H1 (cell line): ENCODE measurements around the gene PSORS1C1. TPM values are rescaled to one million over a fixed set of nuclear protein-coding genes. Genes with fewer than 3 reads are reported as not detected.

Experiments used
- CTCF ChIA-PET: fragments of 300-600 bp; sonication (Branson Sonifier 250); formaldehyde crosslinking; loops from one replicate; lab custom pipeline; 2021; ENCODE audit not compliant: partially characterized antibody; lab: Charles Lee
- POLR2A ChIA-PET: fragments of 300-600 bp; sonication (Branson Sonifier 250); formaldehyde crosslinking; loops from one replicate; lab custom pipeline; 2021; ENCODE audit warnings: inconsistent platforms; ENCODE audit not compliant: partially characterized antibody; lab: Charles Lee
- DNase-seq, 2 experiments: peaks; one replicate each; pipeline versions ENCODE4 v3.0.0 to v3.0.0-alpha.2; 2010 to 2022; ENCODE audit warnings: low spot score in 2 of 2, low read depth in 1 of 2, mixed read lengths in 1 of 2
- FAIRE-seq: peaks from 2 replicates; lab custom pipeline; 2011; peaks lifted over from hg19 to GRCh38; lab: Jason Lieb, UNC
- H2AFZ ChIP-seq: 2 replicates; pipeline ENCODE4 v1.8.1; 2012; ENCODE audit warnings: low read length, inconsistent platforms
- H2AK5ac ChIP-seq: 2 replicates; pipeline ENCODE4 v1.6.1; 2013; ENCODE audit warnings: low read depth, low read length
- H2BK120ac ChIP-seq: replicated peaks from 2 replicates; pipeline ENCODE3; 2013; ENCODE audit warnings: low read depth, low read length, inconsistent platforms
- H2BK12ac ChIP-seq: 2 replicates; pipeline ENCODE4 v1.6.1; 2013; ENCODE audit warnings: low read depth, low read length
- H2BK15ac ChIP-seq: 2 replicates; pipeline ENCODE4 v1.6.1; 2013; ENCODE audit warnings: low read length
- H2BK20ac ChIP-seq: 2 replicates; pipeline ENCODE4 v1.6.1; 2013; ENCODE audit warnings: low read length
- H2BK5ac ChIP-seq: 2 replicates; pipeline ENCODE4 v1.6.1; 2013; ENCODE audit warnings: low read depth, low read length
- H3K14ac ChIP-seq: 2 replicates; pipeline ENCODE4 v1.6.1; 2013; ENCODE audit warnings: inconsistent platforms; ENCODE audit not compliant: insufficient read length
- H3K18ac ChIP-seq: 2 replicates; pipeline ENCODE4 v1.6.1; 2013; ENCODE audit warnings: low read length; ENCODE audit errors: extremely low read depth
- H3K23ac ChIP-seq: 2 replicates; pipeline ENCODE4 v1.6.1; 2013; ENCODE audit warnings: inconsistent platforms; ENCODE audit not compliant: insufficient read length
- H3K23me2 ChIP-seq: 2 replicates; pipeline ENCODE4 v1.6.1; 2013; ENCODE audit warnings: low read depth, low read length
- H3K27ac ChIP-seq: 2 replicates; pipeline ENCODE4 v1.6.1; 2011; ENCODE audit warnings: low read depth, low read length, inconsistent platforms
- H3K27me3 ChIP-seq, 4 experiments: replicated peaks in 1 of 4; 1 replicate in 1 of 4; 2 replicates in 3 of 4; pipeline versions ENCODE4 v1.6.1 to v1.8.1; 2011 to 2013; ENCODE audit warnings: low read length in 3 of 4, mild to moderate bottlenecking in 3 of 4, inconsistent platforms in 2 of 4, mixed read lengths in 2 of 4, moderate library complexity in 1 of 4; ENCODE audit not compliant: control insufficient read depth in 3 of 4, insufficient read depth in 3 of 4; ENCODE audit errors: extremely low read depth in 1 of 4
- H3K36me3 ChIP-seq, 4 experiments: 2 replicates each; pipeline versions ENCODE4 v1.6.1 to v1.8.1; 2011 to 2013; ENCODE audit warnings: mild to moderate bottlenecking in 4 of 4, low read length in 3 of 4, moderate library complexity in 2 of 4, control low read depth in 1 of 4, inconsistent platforms in 1 of 4; ENCODE audit not compliant: insufficient read depth in 4 of 4, control insufficient read depth in 2 of 4
- H3K4ac ChIP-seq: replicated peaks from 2 replicates; pipeline ENCODE3; 2013; ENCODE audit warnings: low read length, low read depth, mixed read lengths, inconsistent platforms; ENCODE audit not compliant: insufficient read length
- H3K4me1 ChIP-seq, 4 experiments: replicated peaks in 1 of 4; 1 replicate in 1 of 4; 2 replicates in 3 of 4; pipeline versions ENCODE4 v1.6.1 to v1.8.1; 2011 to 2013; ENCODE audit warnings: low read length in 3 of 4, inconsistent platforms in 2 of 4, mixed read lengths in 1 of 4; ENCODE audit not compliant: insufficient read depth in 4 of 4, control insufficient read depth in 3 of 4
- H3K4me2 ChIP-seq, 2 experiments: 2 replicates each; pipeline versions ENCODE4 v1.6.1 to v1.8.1; 2011 to 2013; ENCODE audit warnings: low read depth in 2 of 2, low read length in 2 of 2, control low read depth in 1 of 2, inconsistent platforms in 1 of 2, mild to moderate bottlenecking in 1 of 2; ENCODE audit not compliant: insufficient read depth in 1 of 2
- H3K4me3 ChIP-seq, 4 experiments: fragments of 200-600, 300-600 bp in 1 of 4; sonication (generic), shearing (Covaris generic), sonication (Bioruptor Twin) in 1 of 4; 2 replicates each; pipeline versions ENCODE4 v1.5.1 to v1.8.1; 2011 to 2016; ENCODE audit warnings: low read length in 4 of 4, low read depth in 3 of 4, control low read depth in 2 of 4, inconsistent platforms in 2 of 4, mild to moderate bottlenecking in 2 of 4, mixed read lengths in 1 of 4, moderate library complexity in 1 of 4; ENCODE audit not compliant: insufficient read depth in 2 of 4; ENCODE audit errors: extremely low read depth in 1 of 4
- H3K56ac ChIP-seq: replicated peaks from 2 replicates; pipeline ENCODE3; 2013; ENCODE audit warnings: low read depth, mild to moderate bottlenecking, mixed read lengths, low read length, inconsistent platforms; ENCODE audit not compliant: insufficient read length
- H3K79me1 ChIP-seq: 2 replicates; pipeline ENCODE4 v1.6.1; 2013; ENCODE audit warnings: low read depth, low read length, control low read depth
- H3K79me2 ChIP-seq, 2 experiments: 2 replicates each; pipeline versions ENCODE4 v1.6.1 to v1.8.1; 2012 to 2013; ENCODE audit warnings: low read length in 2 of 2, mild to moderate bottlenecking in 2 of 2, inconsistent platforms in 1 of 2; ENCODE audit not compliant: insufficient read depth in 2 of 2, control insufficient read depth in 1 of 2
- H3K9ac ChIP-seq, 4 experiments: replicated peaks in 1 of 4; 1 replicate in 1 of 4; 2 replicates in 3 of 4; pipeline versions ENCODE4 v1.6.1 to v1.8.1; 2011 to 2013; ENCODE audit warnings: low read depth in 3 of 4, low read length in 3 of 4, control low read depth in 2 of 4, mild to moderate bottlenecking in 2 of 4, moderate library complexity in 2 of 4, inconsistent platforms in 1 of 4; ENCODE audit errors: extremely low read depth in 1 of 4
- H3K9me3 ChIP-seq, 2 experiments: 2 replicates each; pipeline versions ENCODE4 v1.6.1 to v1.8.1; 2012 to 2013; ENCODE audit warnings: mild to moderate bottlenecking in 2 of 2, moderate library complexity in 2 of 2, control low read depth in 1 of 2, inconsistent platforms in 1 of 2, low read depth in 1 of 2, low read length in 1 of 2, mixed read lengths in 1 of 2; ENCODE audit not compliant: insufficient read depth in 2 of 2
- H4K20me1 ChIP-seq, 2 experiments: replicated peaks in 1 of 2; 2 replicates each; pipeline versions ENCODE3 to v1.8.1; 2011 to 2013; ENCODE audit warnings: inconsistent platforms in 2 of 2, low read length in 2 of 2, mild to moderate bottlenecking in 1 of 2; ENCODE audit not compliant: insufficient read depth in 2 of 2, control insufficient read depth in 1 of 2
- H4K5ac ChIP-seq: 2 replicates; pipeline ENCODE4 v1.6.1; 2013; ENCODE audit warnings: low read length, low read depth, mixed read lengths, inconsistent platforms; ENCODE audit not compliant: insufficient read length
- H4K8ac ChIP-seq: 2 replicates; pipeline ENCODE4 v1.8.0; 2013; ENCODE audit warnings: mild to moderate bottlenecking, moderate library complexity, low read length, inconsistent platforms; ENCODE audit not compliant: insufficient read depth; ENCODE audit errors: extremely low read depth
- H4K91ac ChIP-seq: replicated peaks from 2 replicates; pipeline ENCODE3; 2013; ENCODE audit warnings: low read length, mixed read lengths, inconsistent platforms; ENCODE audit not compliant: insufficient read length
- ATF3 ChIP-seq: IDR thresholded peaks from 2 replicates; pipeline ENCODE4 v1.6.1; 2011; ENCODE audit warnings: low read depth, mild to moderate bottlenecking, low read length; ENCODE audit not compliant: insufficient read depth
- CREB1 ChIP-seq: IDR thresholded peaks from 2 replicates; pipeline ENCODE4 v1.6.1; 2012; ENCODE audit warnings: inconsistent platforms
- EP300 ChIP-seq, 2 experiments: IDR thresholded peaks; 1 replicate in 1 of 2; 2 replicates in 1 of 2; pipeline ENCODE4 v1.6.1; 2011 to 2012; ENCODE audit warnings: low read depth in 2 of 2, low read length in 2 of 2, mild to moderate bottlenecking in 2 of 2, borderline replicate concordance in 1 of 2, inconsistent platforms in 1 of 2, moderate library complexity in 1 of 2
- KDM4A ChIP-seq: IDR thresholded peaks from one replicate; pipeline ENCODE4 v1.7.1; 2012; ENCODE audit warnings: low read depth, mild to moderate bottlenecking, moderate library complexity, low read length, inconsistent platforms; ENCODE audit not compliant: severe bottlenecking
- POU5F1 ChIP-seq: IDR thresholded peaks from 2 replicates; pipeline ENCODE4 v1.6.1; 2011; ENCODE audit warnings: low read depth, mild to moderate bottlenecking, low read length, moderate library complexity
- SRF ChIP-seq: IDR thresholded peaks from 2 replicates; pipeline ENCODE4 v1.6.1; 2011; ENCODE audit warnings: mild to moderate bottlenecking, low read depth, low read length, moderate library complexity
- WGBS, 2 experiments: shearing (Covaris generic) in 1 of 2; methylation state at CpG; one replicate each; pipeline versions ENCODE4 v1.1.6 to v1.1.7; 2013 to 2015; ENCODE audit warnings: low lambda C conversion rate in 2 of 2, mixed read lengths in 2 of 2, inconsistent platforms in 1 of 2, low coverage in 1 of 2, missing lambda C conversion rate in 1 of 2; ENCODE audit not compliant: insufficient replicate concordance in 2 of 2, insufficient coverage in 1 of 2, insufficient read length in 1 of 2; ENCODE audit errors: extremely low coverage in 1 of 2, missing lambda C conversion rate in 1 of 2; 5-methylcytosine and 5-hydroxymethylcytosine counted together
- polyA plus RNA-seq, 7 experiments: library from polyadenylated mRNA; depleted of rRNA in 3 of 7; stranded (reverse) in 5 of 7; unstranded in 2 of 7; fragments of >200 nt in 5 of 7; fragments of 200-250 nt in 2 of 7; gene quantifications; 1 replicate in 5 of 7; 2 replicates in 1 of 7; 4 replicates in 1 of 7; pipeline versions ENCODE4 v1.2.1 to v1.2.3, GENCODE V29; 2011 to 2013; ENCODE audit warnings: missing spikeins in 2 of 7, mixed read lengths in 2 of 7
- total RNA-seq: library from RNA; stranded (reverse); fragmentation: NEBNext Ultra II Directional; extraction: Animal tissue kit (Norgen Biotek cat#: 25700); gene quantifications from 2 replicates; pipeline ENCODE4 v1.2.1, GENCODE V29; 2021

The PSORS1C1 gene
- total and polyA plus RNA-seq, 2 of the 8 experiments (the other 6 are each of a cell fraction or from before 2014, with no cell fraction given) = 0.12 to 0.52 TPM

GRCh38 chr6:31170987-31171671 is 56.5 kb downstream of the PSORS1C1 start:
- 33% methylated on average over 8 of the region's 10 CpGs; no CpG with 5 or more reads in 1 of the 2 experiments for WGBS, 2 experiments
- Histone ChIP-seq H3K9me3 (no peaks in the 10 kb centered on the region), H2AFZ (no peak overlapping the region), H3K27me3 (no peaks in the 10 kb centered on the region), H4K8ac (peak overlapping the region; percentile 81), H3K79me1 (peaks cover 7% of the 10 kb centered on the region), H2BK12ac (peak overlapping the region; percentile 100), H3K9ac (peak overlapping the region in 1 of 4 experiments; percentile 54; a peak in 4 of 7 replicates), H3K23ac (no peak overlapping the region), H2BK20ac (peak overlapping the region; percentile 100), H4K5ac (peak overlapping the region; percentile 87), H3K4me3 (peak overlapping the region; percentile 19 to 92 (median 71); a peak in 5 of 8 replicates), H3K14ac (no peak overlapping the region), H3K18ac (peak overlapping the region; percentile 100), H3K4me1 (peaks cover 22 to 41% (median 32%) of the 10 kb centered on the region in 4 experiments), H2BK120ac (peak overlapping the region; percentile 100), H3K4ac (peak overlapping the region; percentile 97), H4K20me1 (peaks cover 7 to 13% of the 10 kb centered on the region in 2 experiments), H3K4me2 (peak overlapping the region; percentile 83 to 89), H2AK5ac (peak overlapping the region; percentile 98), H2BK15ac (no peak overlapping the region; the same call in 1 of the 2 replicates), H3K56ac (peak overlapping the region; percentile 90), H3K36me3 (peaks cover 0 to 1% (median under 1%) of the 10 kb centered on the region in 4 experiments; a peak in 2 of 8 replicates), H3K79me2 (peaks cover 23 to 75% of the 10 kb centered on the region in 2 experiments), H3K27ac (peak overlapping the region; percentile 80), H3K23me2 (peaks cover 13% of the 10 kb centered on the region), H4K91ac (peak overlapping the region; percentile 100), H2BK5ac (peak overlapping the region; percentile 100)
- TF ChIP-seq KDM4A = no peak
- no peak for TF ChIP-seq CREB1
- TF ChIP-seq ATF3 = no peak
- no peak for TF ChIP-seq POU5F1
- TF ChIP-seq SRF = no peak
- TF ChIP-seq EP300 (IDR thresholded peaks at IDR 0.05; ENCODE audit: borderline replicate concordance in 1 of 2, low read depth in 2 of 2, low read length in 2 of 2) = no peak
- DNase-seq (peak in 1 of 2 experiments; percentile 64), FAIRE-seq (no peak)
- POLR2A ChIA-PET = interaction anchor here (0.5 to 68.5 kb wide), 14 partner anchors 2 to 553 kb away, joined by 3 to 2251 read pairs (median 4); partner anchors contain the start of genes CCHCR1, CDSN, DDR1 and MICA
- CTCF ChIA-PET = interaction anchor here (0.7 to 5.9 kb wide), 5 partner anchors 9 to 22 kb away, joined by 3 to 36 read pairs (median 12); partner anchors contain the start of gene TCF19
